Measurements from ENCODE around the gene NBAS.

DNA sequence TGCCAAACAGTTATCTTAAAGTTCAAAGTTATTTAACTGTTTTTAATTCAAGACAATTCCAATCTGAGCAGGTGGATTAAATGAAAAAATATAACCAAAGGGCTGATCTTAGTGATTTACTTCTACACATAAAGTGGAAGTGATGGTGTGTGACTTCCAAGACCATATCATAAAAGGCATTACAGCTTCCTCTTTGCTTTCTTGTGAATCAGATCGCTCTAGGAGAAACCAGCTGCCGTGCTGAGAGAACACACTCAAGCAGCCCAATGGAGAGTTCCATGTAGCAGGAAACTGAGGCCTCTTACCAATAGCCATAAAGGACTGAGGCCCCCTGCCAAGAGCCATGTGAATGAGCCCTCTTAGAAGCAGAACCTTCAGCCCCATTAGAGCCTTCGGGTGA is 197.4 kb downstream of the NBAS start:
- no peak for TF ChIP-seq CTCF (IDR thresholded peaks at IDR 0.05)
- TF ChIP-seq POLR2A (IDR thresholded peaks at IDR 0.05): no peak
- no peak for TF ChIP-seq EP300 (IDR thresholded peaks at IDR 0.05)
